HG02798 (cell line): ENCODE results near the gene PRKCSH.
A peak's percentile ranks its signal among the peaks of the same experiment; 100 is the strongest.
"Not testable (repeated sequence)": the region's sequence is repeated elsewhere in the genome, so short reads cannot be mapped to it uniquely, and the experiment has no call there.

Source experiments
- ATAC-seq: cut with Tn5 transposase; IDR thresholded peaks from one replicate; pipeline ENCODE4 v1.9.1; 2021; ENCODE audit warnings: mild to moderate bottlenecking; ENCODE audit not compliant: unreplicated experiment, poor library complexity

The PRKCSH gene

GRCh38 chr19:11435057-11435832 is at the start of gene PRKCSH, which contains the start of gene ODAD3:
Gene PRKCSH (plus strand): TSS chr19:11435635. CDS start chr19:11436118, 483 bp downstream.
Gene ODAD3 (minus strand): TSS chr19:11435121. CDS start chr19:11435016, 105 bp downstream.
- ATAC-seq = peak; percentile 92

- ATAC-seq = no peak
Observed at GRCh38 chr19:11387162-11388034, 48.0 kb upstream of the PRKCSH start.

GRCh38 chr19:11390359-11390758 is 45.1 kb upstream of the PRKCSH start:
- no peak for ATAC-seq

GRCh38 chr19:11390933-11391680 is 44.3 kb upstream of the PRKCSH start:
- ATAC-seq = no peak

- no peak for ATAC-seq
Observed at GRCh38 chr19:11397089-11397610, 38.3 kb upstream of the PRKCSH start.

GRCh38 chr19:11399667-11400066 is 35.8 kb upstream of the PRKCSH start:
- no peak for ATAC-seq

GRCh38 chr19:11400798-11401197 is 34.6 kb upstream of the PRKCSH start:
- no peak for ATAC-seq

- no peak for ATAC-seq
Observed at GRCh38 chr19:11401808-11402543, 33.5 kb upstream of the PRKCSH start.

GRCh38 chr19:11404588-11405222 is 30.7 kb upstream of the PRKCSH start:
- ATAC-seq = no peak

- no peak for ATAC-seq
Observed at GRCh38 chr19:11405846-11406643, 29.4 kb upstream of the PRKCSH start.

GRCh38 chr19:11406703-11407236 is 28.7 kb upstream of the PRKCSH start:
- ATAC-seq = not testable (repeated sequence)

GRCh38 chr19:11408591-11408990 is 26.8 kb upstream of the PRKCSH start:
- no peak for ATAC-seq

GRCh38 chr19:11410682-11411081 is 24.8 kb upstream of the PRKCSH start:
- ATAC-seq = no peak

GRCh38 chr19:11414544-11414943 is 20.9 kb upstream of the PRKCSH start:
- no peak for ATAC-seq

- no peak for ATAC-seq
Observed at GRCh38 chr19:11416346-11417052, 18.9 kb upstream of the PRKCSH start.

- no peak for ATAC-seq
Observed at GRCh38 chr19:11418094-11418548, 17.3 kb upstream of the PRKCSH start.
